Transverse colon (tissue), 4 donors: ENCODE measurements around the gene TMOD1. TPM values are rescaled to one million over a fixed set of nuclear protein-coding genes. Genes with fewer than 3 reads are reported as not detected.
A peak's percentile ranks its signal among the peaks of the same experiment; 100 is the strongest.

Experiments
- DNase-seq: peaks from one replicate; pipeline ENCODE4 v3.0.0-alpha.2; 2019
- H3K27ac ChIP-seq, 4 donors: fragments of 200-600 bp; sonication (generic); 2 replicates each; pipeline ENCODE4 v1.5.1; 2016 to 2018; ENCODE audit warnings: inconsistent platforms in 4 of 4
- H3K27me3 ChIP-seq: fragments of 200-600 bp; sonication (generic); 2 replicates; pipeline ENCODE4 v1.5.1; 2017; ENCODE audit warnings: inconsistent platforms
- H3K36me3 ChIP-seq, 4 donors: fragments of 200-600 bp; sonication (generic); 2 replicates each; pipeline ENCODE4 v1.5.1; 2017 to 2019; ENCODE audit warnings: inconsistent platforms in 4 of 4
- H3K4me1 ChIP-seq, 4 donors: fragments of 200-600 bp; sonication (generic); 2 replicates each; pipeline ENCODE4 v1.5.1; 2017 to 2020; ENCODE audit warnings: inconsistent platforms in 4 of 4
- H3K4me3 ChIP-seq, 4 donors: fragments of 200-600 bp; sonication (generic); 1 replicate in 1 of 4; 2 replicates in 3 of 4; pipeline versions ENCODE4 v1.5.1 to v1.6.1; 2017 to 2019; ENCODE audit warnings: inconsistent platforms in 4 of 4
- H3K9me3 ChIP-seq, 2 donors: fragments of 200-600 bp; sonication (generic); 2 replicates each; pipeline ENCODE4 v1.5.1; 2017 to 2019; ENCODE audit warnings: inconsistent platforms in 2 of 2
- CTCF ChIP-seq, 5 experiments: fragments of 200-600 bp in 3 of 5; fragments of 450-650 bp in 2 of 5; sonication (generic) in 3 of 5; IDR thresholded peaks; 1 replicate in 2 of 5; 2 replicates in 3 of 5; pipeline ENCODE4 v1.5.1; 2016 to 2017; ENCODE audit warnings: antibody characterized with exemption in 5 of 5, inconsistent platforms in 3 of 5, mild to moderate bottlenecking in 2 of 5, moderate library complexity in 1 of 5
- EP300 ChIP-seq: sonication (generic); formaldehyde crosslinking; IDR thresholded peaks from one replicate; pipeline ENCODE4 v1.6.1; 2017; ENCODE audit warnings: antibody characterized with exemption, low read depth
- POLR2A ChIP-seq: fragments of 450-650 bp; IDR thresholded peaks from one replicate; pipeline ENCODE4 v1.6.1; 2016; ENCODE audit warnings: antibody characterized with exemption, mild to moderate bottlenecking, moderate library complexity
- POLR2AphosphoS5 ChIP-seq, 3 donors: sonication (generic); formaldehyde crosslinking; IDR thresholded peaks; one replicate each; pipeline ENCODE4 v1.6.1; 2016; ENCODE audit warnings: antibody characterized with exemption in 3 of 3
- WGBS, 2 donors: methylation state at CpG; one replicate each; pipeline ENCODE4 v1.1.5; 2018; ENCODE audit warnings: low coverage in 1 of 2; 5-methylcytosine and 5-hydroxymethylcytosine counted together
- in situ Hi-C, 4 donors: fragments of 200-750 bp; cut with MboI; loops; one replicate each; pipeline versions ENCODE4 v1.15.0 to v1.15.1; 2017; ENCODE audit warnings: low sequenced_read_pairs in 3 of 4, low pct_ligation_motif_present in 1 of 4, low pct_unique_long_range_greater_than_20kb in 1 of 4
- intact Hi-C: fragments of 100-400 bp; cut with DNase I; formaldehyde crosslinking; loops from one replicate; pipeline ENCODE4 v1.15.1; 2023; ENCODE audit warnings: low total_unique reads
- total RNA-seq, 4 donors: library from RNA; depleted of rRNA; stranded (reverse); fragments of >200 nt; gene quantifications; one replicate each; pipeline ENCODE4 v1.1.0, GENCODE V29; 2016

Gene TMOD1
- total RNA-seq, 4 donors from 2014 or later, result 4.2 to 11.6 (median 7.1) TPM

GRCh38 chr9:97567894-97568202 lies 66.4 kb downstream of the TMOD1 start:
- no peak for TF ChIP-seq POLR2AphosphoS5 (IDR thresholded peaks at IDR 0.05)
- no peak for TF ChIP-seq POLR2A
- no peak for TF ChIP-seq CTCF (IDR thresholded peaks at IDR 0.05)
- no peak for TF ChIP-seq EP300
- in situ Hi-C loops (no loop called here), intact Hi-C loops (no loop called here)
- WGBS, 2 donors, result 74% methylated on average over 4 of the region's 4 CpGs; no CpG with 5 or more reads in 1 of the 2 donors
- DNase-seq, result no peak
- Histone ChIP-seq H3K4me1 (peaks cover 23 to 34% (median 23%) of the 10 kb centered on the region in 4 donors), H3K27me3 (no peaks in the 10 kb centered on the region), H3K9me3 (no peaks in the 10 kb centered on the region), H3K4me3 (no peak overlapping the region), H3K36me3 (no peaks in the 10 kb centered on the region), H3K27ac (no peak overlapping the region)

GRCh38 chr9:97568461-97569275 lies 67.2 kb downstream of the TMOD1 start:
- Histone ChIP-seq H3K4me1 (peaks cover 19 to 30% (median 23%) of the 10 kb centered on the region in 4 donors), H3K27me3 (no peaks in the 10 kb centered on the region), H3K4me3 (no peak overlapping the region), H3K9me3 (no peaks in the 10 kb centered on the region), H3K27ac (no peak overlapping the region), H3K36me3 (no peaks in the 10 kb centered on the region)
- in situ Hi-C loops, result no loop called here
- WGBS, 2 donors, result 86 to 94% methylated on average over 5 to 11 of the region's 11 CpGs
- DNase-seq, result no peak
- TF ChIP-seq EP300, result no peak
- intact Hi-C loops, result no loop called here

GRCh38 chr9:97570899-97571298 lies 69.4 kb downstream of the TMOD1 start:
- no peaks in the 10 kb centered on the region for H3K9me3 ChIP-seq
- in situ Hi-C loops (no loop called here), intact Hi-C loops (no loop called here)
- H3K4me3 ChIP-seq, result no peak overlapping the region
- no peak for TF ChIP-seq POLR2AphosphoS5 (IDR thresholded peaks at IDR 0.05)
- TF ChIP-seq CTCF (IDR thresholded peaks at IDR 0.05), result no peak
- TF ChIP-seq POLR2A, result no peak
- TF ChIP-seq EP300, result no peak
- no peaks in the 10 kb centered on the region for H3K27me3 ChIP-seq
- DNase-seq, result no peak
- WGBS, 2 donors, result 85% methylated on average over 6 of the region's 6 CpGs; no CpG with 5 or more reads in 1 of the 2 donors
- no peaks in the 10 kb centered on the region for H3K36me3 ChIP-seq
- peaks cover 6 to 16% (median 12%) of the 10 kb centered on the region in 4 donors for H3K4me1 ChIP-seq
- peak overlapping the region in 2 of 4 donors; percentile 32 to 44 for H3K27ac ChIP-seq

GRCh38 chr9:97571664-97572063 lies 70.2 kb downstream of the TMOD1 start:
- H3K9me3 ChIP-seq, result no peaks in the 10 kb centered on the region
- intact Hi-C loops (no loop called here), in situ Hi-C loops (no loop called here)
- peak overlapping the region in 3 of 4 donors; percentile 10 to 44 (median 32) for H3K27ac ChIP-seq
- H3K36me3 ChIP-seq, result no peaks in the 10 kb centered on the region
- WGBS, 2 donors, result 67 to 75% methylated on average over 1 of the region's 1 CpG
- TF ChIP-seq EP300 (no peak), POLR2A (no peak), CTCF (IDR thresholded peaks at IDR 0.05) (no peak), POLR2AphosphoS5 (IDR thresholded peaks at IDR 0.05) (peak in 2 of 3 donors; percentile 70 to 83)
- H3K4me3 ChIP-seq, result no peak overlapping the region
- peaks cover 6 to 16% (median 12%) of the 10 kb centered on the region in 4 donors for H3K4me1 ChIP-seq
- H3K27me3 ChIP-seq, result no peaks in the 10 kb centered on the region
- no peak for DNase-seq
